Stimulated activated CD4-positive, alpha-beta T cell treated with anti-CD3 and anti-CD28 coated beads, Interleukin-4, amount 100 ng/mL, for 24 hours (primary cell): ENCODE results near the gene APLF.

Experiments used
- DNase-seq: peaks from one replicate; pipeline ENCODE4 v3.0.0-alpha.2; 2020

Gene APLF

GRCh38 chr2:68467077-68467960 is at the start of gene APLF, which contains the start of gene FBXO48:
Gene APLF, plus strand, starts transcription at chr2:68467585. Its CDS starts 147 bp downstream, at chr2:68467732.
Gene FBXO48, minus strand, starts transcription at chr2:68467294. Its CDS starts 2,149 bp downstream, at chr2:68465145.
- DNase-seq: peak; percentile 98

GRCh38 chr2:68417926-68418325 is 49.5 kb upstream of the APLF start:
- DNase-seq: no peak

GRCh38 chr2:68418419-68418818 is 49.0 kb upstream of the APLF start:
- DNase-seq: no peak

GRCh38 chr2:68418855-68419254 is 48.5 kb upstream of the APLF start:
- no peak for DNase-seq

GRCh38 chr2:68420254-68420910 is 47.0 kb upstream of the APLF start:
- DNase-seq: no peak

- no peak for DNase-seq
These were observed 43.3 kb upstream of the APLF start for GRCh38 chr2:68423966-68424650.

GRCh38 chr2:68425503-68425902 is 41.9 kb upstream of the APLF start:
- DNase-seq: no peak

GRCh38 chr2:68426446-68426845 is 40.9 kb upstream of the APLF start:
- DNase-seq: no peak

GRCh38 chr2:68426848-68427579 is 40.4 kb upstream of the APLF start:
- DNase-seq: no peak

GRCh38 chr2:68428126-68428525 is 39.3 kb upstream of the APLF start:
- no peak for DNase-seq

GRCh38 chr2:68428746-68429145 is 38.6 kb upstream of the APLF start:
- DNase-seq: no peak

GRCh38 chr2:68429311-68429826 is 38.0 kb upstream of the APLF start:
- no peak for DNase-seq

- DNase-seq: no peak
These were observed 35.9 kb upstream of the APLF start for GRCh38 chr2:68431316-68431972.

GRCh38 chr2:68432696-68433658 is 34.4 kb upstream of the APLF start:
- no peak for DNase-seq

GRCh38 chr2:68434981-68435380 is 32.4 kb upstream of the APLF start:
- DNase-seq: no peak

GRCh38 chr2:68435615-68436014 is 31.8 kb upstream of the APLF start:
- DNase-seq: no peak

- no peak for DNase-seq
These were observed 31.1 kb upstream of the APLF start for GRCh38 chr2:68436270-68436669.

GRCh38 chr2:68438455-68439303 is 28.7 kb upstream of the APLF start:
- DNase-seq: no peak

- peak; percentile 91 for DNase-seq
These were observed 26.0 kb upstream of the APLF start for GRCh38 chr2:68441179-68441993.
